ENCODE results near the gene SOD1.
"Not testable (repeated sequence)": the region's sequence is repeated elsewhere in the genome, so short reads cannot be mapped to it uniquely, and the experiment has no call there.

Gene SOD1

GRCh38 chr21:31659536-31660258, at the start of gene SOD1:
Gene SOD1, plus strand, starts transcription at chr21:31659693. Its CDS starts 77 bp downstream, at chr21:31659770.
- DNase-seq (ENCODE audit: low read depth) = peak; percentile 54

DNA sequence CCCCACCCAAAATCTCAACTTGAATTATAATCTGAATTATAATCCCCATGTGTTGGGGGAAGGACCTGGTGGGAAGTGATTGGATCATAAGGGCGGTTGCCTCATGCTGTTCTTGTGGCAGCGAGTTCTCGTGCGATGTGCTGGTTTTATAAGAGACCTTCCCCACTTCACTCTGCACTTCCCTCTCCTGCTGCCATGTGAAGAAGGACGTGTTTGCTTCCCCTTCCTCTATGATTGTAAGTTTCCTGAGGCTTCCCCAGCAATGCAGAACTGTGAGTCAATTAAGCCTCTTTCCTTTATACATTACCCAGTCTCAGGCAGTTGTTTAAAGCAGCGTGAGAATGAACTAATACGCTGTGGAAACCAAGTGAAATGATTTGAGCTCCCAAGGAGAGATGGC, 48.0 kb upstream of the SOD1 start:
- no peak for DNase-seq (ENCODE audit: low read depth)

DNA sequence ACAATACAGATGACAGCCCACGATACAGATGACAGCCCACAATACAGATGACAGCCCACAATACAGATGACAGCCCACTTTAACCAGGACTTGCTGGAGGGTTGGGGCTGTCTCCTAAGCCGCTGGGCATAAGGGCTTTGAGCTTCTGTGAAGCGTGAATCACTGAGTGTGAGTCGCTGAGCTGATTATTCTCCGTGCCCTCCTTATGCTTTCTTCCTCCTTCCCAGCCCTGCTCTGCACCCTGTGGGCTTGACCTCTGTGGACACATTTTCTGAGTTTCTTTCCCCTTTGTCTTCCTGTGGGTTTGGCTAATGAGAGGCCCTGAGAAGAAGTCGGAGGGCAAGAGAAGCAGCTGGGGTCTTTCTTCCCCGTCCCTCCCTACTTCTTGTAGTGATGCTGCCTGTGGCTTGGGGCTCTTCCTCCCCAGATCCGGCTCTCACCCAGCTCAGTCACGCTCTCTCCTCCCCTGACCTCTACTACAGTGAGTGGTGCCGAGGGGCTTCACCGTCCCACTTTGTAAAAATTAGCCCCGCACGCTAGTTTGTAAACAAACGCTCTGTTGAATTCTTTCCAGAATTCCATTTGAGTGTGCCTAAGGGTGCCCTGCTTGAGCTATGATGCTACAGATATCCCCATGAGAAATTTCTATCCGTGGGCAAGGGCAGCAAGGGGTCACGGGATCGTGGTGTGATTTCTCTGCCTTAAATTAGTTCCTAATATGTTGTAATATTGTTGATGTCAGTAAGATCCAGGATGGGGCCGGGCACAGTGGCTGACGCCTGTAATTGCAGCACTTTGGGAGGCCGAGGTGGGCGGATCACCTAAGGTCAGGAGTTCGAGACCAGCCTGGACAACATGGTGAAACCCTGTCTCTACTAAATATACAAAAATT, 46.4 kb upstream of the SOD1 start:
- DNase-seq (ENCODE audit: low read depth) = no peak

DNA sequence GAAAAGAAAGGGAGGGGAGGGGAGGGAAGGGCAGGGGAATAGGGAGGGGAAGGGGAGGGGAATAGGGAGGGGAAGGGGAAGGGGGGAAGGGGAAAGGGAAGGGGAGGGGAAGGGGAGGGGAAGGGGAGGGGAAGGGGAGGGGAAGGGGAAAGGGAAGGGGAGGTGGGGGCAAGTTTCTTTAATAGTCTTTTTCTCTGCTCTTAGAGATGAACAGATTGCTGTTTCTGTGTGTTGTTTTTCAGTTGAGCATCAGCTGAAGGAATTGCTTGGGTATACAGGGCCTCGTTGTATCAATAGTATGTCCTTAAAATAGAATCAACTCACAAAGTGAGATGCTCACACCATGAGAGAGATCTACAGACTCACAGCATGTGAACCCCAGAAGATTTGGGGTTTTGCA, 44.8 kb upstream of the SOD1 start:
- DNase-seq (ENCODE audit: low read depth) = no peak

DNA sequence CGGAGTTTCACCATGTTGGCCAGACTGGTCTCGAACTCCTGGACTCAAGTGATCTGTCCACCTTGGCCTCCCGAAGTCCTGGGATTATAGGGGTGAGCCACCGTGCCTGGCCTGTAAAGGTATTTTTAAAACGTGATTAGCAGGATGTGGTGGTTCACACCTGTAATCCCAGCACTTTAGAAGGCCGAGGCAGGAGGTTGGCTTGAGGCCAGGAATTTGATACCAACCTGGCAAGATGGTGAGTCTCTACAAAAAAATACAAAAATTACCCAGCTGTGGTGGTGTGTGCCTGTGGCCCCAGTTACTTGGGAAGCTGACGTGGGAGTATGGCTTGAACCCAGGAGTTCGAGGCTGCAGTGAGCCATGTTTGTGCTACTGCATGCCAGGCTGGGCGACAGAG, 43.3 kb upstream of the SOD1 start:
- no peak for DNase-seq (ENCODE audit: low read depth)

- DNase-seq (ENCODE audit: low read depth) = no peak
Observed at GRCh38 chr21:31618696-31619430, 40.6 kb upstream of the SOD1 start.

DNA sequence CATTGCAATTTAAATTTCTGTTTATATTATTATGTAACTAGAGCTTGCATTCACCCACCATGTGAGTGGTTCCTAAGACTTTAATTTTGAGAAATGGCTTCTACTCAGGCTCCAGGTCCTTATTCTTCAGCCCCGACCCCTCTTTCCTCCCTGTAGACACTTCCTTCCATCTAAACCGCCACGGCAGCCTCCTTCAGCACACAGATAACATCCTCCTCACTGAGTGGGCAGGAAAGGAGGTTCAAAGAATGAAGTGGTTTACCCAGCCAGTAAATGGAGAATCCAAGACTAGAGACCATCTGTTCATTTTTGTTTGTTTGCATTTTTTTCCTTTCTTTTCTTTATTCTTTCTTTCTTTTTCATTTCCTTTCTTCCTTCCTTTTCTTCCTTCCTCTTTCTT, 37.1 kb upstream of the SOD1 start:
- no peak for DNase-seq (ENCODE audit: low read depth)

GRCh38 chr21:31623664-31624063, 35.8 kb upstream of the SOD1 start:
- no peak for DNase-seq (ENCODE audit: low read depth)

- DNase-seq (ENCODE audit: low read depth) = no peak
Observed at GRCh38 chr21:31624181-31624580, 35.3 kb upstream of the SOD1 start.

DNA sequence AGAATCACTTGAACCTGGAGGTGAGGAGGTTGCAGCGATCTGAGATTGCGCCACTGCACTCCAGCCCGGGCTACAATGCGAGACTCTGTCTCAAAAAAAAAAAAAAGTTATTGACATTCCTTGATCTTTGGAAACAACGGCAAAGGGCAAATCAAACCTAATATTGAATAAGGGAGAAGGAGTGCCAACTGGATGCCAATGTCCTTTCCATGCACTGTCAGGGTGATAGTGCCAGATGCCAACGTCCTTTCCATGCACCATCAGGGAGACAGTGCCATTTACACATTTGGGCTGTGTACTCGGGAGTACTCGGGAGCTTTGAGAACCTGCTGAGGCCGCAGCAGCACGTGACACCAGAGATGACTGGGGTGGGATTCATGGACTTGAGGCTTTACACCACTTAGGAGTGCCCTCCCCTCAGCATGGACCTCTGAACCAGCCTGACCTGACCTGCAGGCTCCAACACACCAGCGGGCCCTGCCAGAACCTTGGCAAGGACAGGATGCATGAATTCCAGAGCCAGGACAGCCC, 34.5 kb upstream of the SOD1 start:
- no peak for DNase-seq (ENCODE audit: low read depth)

DNA sequence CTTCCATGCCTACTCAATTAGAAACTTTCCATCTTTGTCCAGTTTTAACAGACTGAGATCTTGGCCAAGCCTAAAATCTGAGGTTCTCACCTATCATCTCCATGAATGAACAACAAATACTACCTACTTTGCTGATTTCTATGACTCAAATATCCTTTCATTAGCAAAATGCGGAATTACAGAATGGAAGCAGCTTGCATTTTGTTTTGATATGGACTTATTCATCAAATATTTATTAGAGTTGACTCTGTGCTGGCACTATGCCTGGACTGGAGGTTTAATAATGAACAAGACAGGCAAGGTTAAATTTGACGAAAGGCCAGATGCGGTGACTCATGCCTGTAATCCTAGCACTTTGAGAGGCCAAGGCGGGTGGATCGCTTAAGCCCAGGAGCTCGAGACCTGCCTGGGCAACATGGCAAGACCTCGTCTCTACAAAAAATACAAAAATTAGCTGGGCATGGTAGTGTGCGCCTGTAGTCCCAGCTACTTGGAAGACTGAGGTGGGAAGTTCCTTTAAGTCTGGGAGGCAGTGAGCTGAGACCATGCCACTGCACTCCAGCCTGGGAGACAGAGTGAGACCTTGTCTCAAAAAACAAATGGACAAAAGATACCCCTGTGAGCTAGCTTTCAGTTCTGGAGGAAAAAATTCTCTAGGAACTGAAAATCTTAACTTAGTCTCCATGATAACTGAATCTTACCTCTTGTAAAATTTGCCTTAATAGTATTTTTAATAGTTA, 29.4 kb upstream of the SOD1 start:
- no peak for DNase-seq (ENCODE audit: low read depth)

- not testable (repeated sequence) for DNase-seq (ENCODE audit: low read depth)
Observed at GRCh38 chr21:31631881-31632280, 27.6 kb upstream of the SOD1 start.

DNA sequence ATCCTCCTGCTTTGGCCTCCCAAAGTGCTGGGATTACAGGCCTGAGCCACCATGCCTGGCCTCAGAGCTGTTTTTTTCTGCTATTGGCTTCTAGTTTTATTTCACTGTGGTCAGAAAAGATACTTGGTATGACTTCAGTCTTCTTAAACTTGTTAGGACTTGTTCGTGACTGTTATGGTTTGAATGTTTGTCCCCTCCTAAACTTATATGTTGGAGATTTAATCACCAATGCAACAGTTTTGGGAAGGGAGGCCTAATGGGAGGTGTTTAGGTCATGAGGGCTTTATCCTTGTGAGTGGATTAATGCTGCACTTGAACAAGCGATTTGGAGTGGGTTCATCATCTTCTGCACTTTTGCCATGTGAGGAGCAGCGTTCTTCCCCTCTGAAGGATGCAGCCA, 24.5 kb upstream of the SOD1 start:
- DNase-seq (ENCODE audit: low read depth) = no peak

GRCh38 chr21:31636874-31637273, 22.6 kb upstream of the SOD1 start:
- no peak for DNase-seq (ENCODE audit: low read depth)

DNA sequence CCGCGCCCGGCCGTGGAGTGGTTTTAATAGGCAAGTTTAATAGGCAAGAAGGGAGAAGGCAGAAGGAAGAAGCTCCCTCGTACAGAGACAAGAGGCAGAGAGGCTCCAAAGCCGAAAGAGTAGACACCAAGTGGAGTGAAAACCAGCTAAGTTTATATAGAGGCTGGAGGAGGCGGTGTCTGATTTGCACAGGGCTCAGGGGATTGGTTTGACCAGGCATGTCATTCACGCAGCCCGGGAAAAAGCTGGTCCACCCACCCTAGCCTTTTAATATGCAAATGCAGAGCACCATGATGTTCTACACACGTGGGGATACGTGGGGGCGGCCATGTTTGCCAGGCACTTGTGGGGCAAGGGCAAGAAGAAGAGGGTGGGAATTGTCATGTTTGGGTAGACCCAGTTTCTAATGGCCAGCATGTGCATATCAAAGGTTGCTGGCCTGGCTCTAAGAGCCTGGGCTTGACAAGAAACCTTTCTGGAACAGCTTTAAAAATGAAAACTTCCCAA, 18.0 kb upstream of the SOD1 start:
- no peak for DNase-seq (ENCODE audit: low read depth)

DNA sequence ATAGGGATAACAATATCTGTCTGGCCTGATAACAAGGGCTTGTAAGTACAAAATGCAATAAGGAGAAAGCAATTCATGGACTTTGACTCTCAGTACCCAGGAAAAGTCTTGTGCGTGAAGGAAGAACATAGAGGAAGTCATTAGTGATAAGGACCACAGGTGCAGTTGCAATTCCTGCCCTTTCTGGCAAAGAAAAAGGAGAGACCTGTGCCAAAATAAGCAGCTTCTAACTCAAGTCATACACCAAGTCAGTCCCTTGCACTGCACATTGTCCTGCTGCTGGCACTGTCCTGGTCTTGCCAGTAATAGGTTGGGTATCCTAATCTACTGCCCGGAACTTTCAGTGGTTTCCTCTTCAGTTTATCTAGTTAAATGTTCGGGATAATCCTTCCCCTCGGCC, 14.8 kb upstream of the SOD1 start:
- DNase-seq (ENCODE audit: low read depth) = no peak

- DNase-seq (ENCODE audit: low read depth) = no peak
Observed at GRCh38 chr21:31647650-31648049, 11.8 kb upstream of the SOD1 start.

- no peak for DNase-seq (ENCODE audit: low read depth)
Observed at GRCh38 chr21:31650930-31651329, 8.6 kb upstream of the SOD1 start.

GRCh38 chr21:31651491-31651890, 8.0 kb upstream of the SOD1 start:
- DNase-seq (ENCODE audit: low read depth) = not testable (repeated sequence)

GRCh38 chr21:31654340-31654739, 5.2 kb upstream of the SOD1 start:
- DNase-seq (ENCODE audit: low read depth) = no peak

DNA sequence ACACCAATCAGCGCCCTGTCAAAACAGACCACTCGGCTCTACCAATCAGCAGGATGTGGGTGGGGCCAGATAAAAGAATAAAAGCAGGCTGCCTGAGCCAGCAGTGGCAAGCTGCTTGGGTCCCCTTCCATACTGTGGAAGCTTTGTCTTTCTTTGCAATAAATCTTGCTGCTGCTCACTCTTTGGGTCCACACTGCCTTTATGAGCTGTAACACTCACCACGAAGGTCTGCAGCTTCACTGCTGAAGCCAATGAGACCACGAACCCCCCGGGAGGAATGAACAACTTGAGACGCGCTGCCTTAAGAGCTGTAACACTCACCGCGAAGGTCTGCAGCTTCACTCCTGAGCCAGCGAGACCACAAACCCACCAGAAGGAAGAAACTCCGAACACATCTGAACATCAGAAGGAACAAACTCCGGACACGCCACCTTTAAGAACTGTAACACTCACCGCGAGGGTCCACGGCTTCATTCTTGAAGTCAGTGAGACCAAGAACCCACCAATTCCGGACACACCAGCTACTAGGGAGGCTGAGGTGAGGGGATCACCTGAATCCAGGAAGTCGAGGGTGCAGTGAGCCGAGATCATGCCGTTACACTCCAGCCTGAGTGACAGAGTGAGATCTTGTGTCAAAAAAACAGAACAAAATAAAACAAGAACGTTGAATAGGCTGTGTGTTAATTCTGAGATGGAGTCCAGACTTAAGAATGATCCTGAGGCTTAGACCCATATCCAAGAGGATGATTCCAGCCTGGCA, 4.5 kb upstream of the SOD1 start:
- not testable (repeated sequence) for DNase-seq (ENCODE audit: low read depth)

All from GM04503 (cell line).